CD4-positive, alpha-beta T cell treated with Interleukin-17A for 4 hours (primary cell): ENCODE measurements around the gene CARS2.
"Not testable (repeated sequence)": the region's sequence is repeated elsewhere in the genome, so short reads cannot be mapped to it uniquely, and the experiment has no call there.

Experiments
- DNase-seq: peaks from one replicate; pipeline ENCODE4 v3.0.0-alpha.2; 2020; ENCODE audit warnings: mixed read lengths

Gene CARS2

DNA sequence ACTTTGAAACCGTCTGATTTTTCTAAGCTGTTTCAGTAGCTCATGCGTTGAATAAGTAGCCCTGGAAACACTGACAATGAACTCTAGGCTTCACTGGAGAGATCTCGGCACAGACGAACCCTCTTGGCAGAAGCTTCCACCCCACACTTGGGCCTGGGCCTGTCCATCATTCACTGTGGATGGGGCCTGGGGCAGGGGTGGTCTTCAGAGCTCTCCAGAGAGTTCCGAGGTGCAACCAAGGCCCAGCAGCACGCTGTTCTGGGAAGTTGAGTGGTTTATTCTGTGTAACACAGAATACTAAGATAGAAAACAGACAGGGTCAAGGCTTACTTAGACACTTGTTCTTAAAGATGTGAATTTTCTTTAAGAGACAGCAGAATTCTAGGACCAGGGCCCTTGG lies 68.6 kb downstream of the CARS2 start:
- DNase-seq = no peak

DNA sequence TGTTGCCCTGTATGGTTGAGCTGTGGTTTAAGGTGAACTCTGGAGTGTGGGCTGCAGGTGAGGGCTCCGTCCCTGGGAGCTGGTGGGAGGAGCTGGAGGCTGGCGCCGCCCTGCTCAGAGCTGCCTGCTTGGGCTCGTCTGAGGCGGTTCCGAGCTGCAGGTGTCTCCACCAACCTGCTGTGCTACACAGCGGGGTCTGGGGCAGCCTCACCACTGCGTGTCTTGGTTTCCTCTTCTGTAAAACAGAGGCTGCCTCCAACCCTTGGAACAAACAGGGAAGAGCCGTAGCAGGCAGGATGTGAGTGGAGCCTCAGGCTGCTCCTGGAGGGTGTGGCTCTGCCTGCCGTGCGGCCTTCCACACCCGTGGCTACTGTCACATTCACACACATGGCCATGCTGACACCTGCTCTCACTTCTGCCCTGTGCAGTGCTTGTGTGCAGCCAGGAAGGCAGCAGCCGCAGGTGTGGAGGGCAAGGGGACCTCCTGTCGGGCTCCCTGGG lies 69.2 kb downstream of the CARS2 start:
- no peak for DNase-seq

DNA sequence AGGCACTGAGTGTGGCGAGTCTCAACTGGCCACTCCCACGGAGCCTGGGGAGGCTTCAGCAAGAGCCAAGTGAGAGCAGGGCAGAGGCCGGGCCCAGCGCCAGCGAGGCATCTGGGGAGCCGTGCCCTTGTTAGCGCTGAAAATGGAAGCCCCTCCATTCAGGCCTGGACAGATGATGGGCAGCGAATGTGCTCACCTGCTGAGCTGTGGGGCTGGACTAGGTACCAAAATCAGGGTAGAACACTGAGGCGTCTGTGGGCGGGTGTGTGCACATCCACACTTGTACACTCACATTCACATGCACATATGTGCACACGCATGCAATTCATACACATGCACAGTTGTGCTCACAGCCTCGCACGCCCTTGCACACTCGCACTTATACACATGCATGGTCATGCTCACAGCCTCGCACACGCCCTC lies 69.9 kb downstream of the CARS2 start:
- DNase-seq = no peak

GRCh38 chr13:110635405-110636002 lies 70.4 kb downstream of the CARS2 start:
- DNase-seq = no peak

- DNase-seq = no peak
Measured at GRCh38 chr13:110634558-110634957, 71.4 kb downstream of the CARS2 start.

- DNase-seq = no peak
Measured at GRCh38 chr13:110633776-110634175, 72.1 kb downstream of the CARS2 start.

DNA sequence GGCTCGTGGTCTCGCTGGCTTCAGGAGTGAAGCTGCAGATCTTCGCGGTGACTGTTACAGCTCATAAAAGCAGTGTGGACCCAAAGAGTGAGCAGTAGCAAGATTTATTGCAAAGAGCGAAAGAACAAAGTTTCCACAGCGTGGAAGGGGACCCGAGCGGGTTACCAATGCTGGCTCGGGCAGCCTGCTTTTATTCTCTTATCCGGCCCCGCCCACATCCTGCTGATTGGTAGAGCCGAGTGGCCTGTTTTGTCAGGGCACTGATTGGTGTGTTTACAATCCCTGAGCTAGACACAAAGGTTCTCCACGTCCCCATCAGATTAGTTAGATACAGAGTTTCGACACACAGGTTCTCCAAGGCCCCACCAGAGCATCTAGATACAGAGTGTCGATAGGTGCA lies 73.7 kb downstream of the CARS2 start:
- not testable (repeated sequence) for DNase-seq

DNA sequence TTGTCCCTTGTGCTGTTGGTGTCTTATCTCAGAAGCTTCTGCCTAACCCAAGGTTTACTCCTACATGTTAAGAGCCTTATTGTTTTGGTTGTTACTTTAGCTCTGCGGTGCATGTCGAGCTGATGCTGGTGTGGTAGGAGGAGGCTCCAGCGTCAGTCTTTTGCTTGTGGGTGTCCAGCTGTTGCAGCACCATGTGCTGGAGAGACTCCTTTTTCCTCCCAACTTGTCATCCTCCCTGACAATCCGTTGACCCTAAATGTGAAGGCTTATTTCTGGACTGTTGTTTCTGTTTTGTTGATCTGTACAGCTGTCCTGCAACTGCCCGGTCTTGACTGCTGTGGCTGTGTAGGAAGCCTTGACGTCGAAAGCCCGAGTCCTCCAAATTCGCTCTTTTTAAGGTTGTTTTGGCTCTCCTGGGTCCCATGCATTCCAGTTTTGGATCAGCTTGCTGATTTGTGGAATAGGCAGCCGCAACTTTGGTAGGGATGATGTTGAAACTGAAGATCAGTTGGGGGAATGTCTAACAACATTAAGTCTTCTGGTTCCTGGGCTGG lies 75.3 kb downstream of the CARS2 start:
- DNase-seq = no peak

- DNase-seq = peak; percentile 21
Measured at GRCh38 chr13:110629735-110630134, 76.2 kb downstream of the CARS2 start.

DNA sequence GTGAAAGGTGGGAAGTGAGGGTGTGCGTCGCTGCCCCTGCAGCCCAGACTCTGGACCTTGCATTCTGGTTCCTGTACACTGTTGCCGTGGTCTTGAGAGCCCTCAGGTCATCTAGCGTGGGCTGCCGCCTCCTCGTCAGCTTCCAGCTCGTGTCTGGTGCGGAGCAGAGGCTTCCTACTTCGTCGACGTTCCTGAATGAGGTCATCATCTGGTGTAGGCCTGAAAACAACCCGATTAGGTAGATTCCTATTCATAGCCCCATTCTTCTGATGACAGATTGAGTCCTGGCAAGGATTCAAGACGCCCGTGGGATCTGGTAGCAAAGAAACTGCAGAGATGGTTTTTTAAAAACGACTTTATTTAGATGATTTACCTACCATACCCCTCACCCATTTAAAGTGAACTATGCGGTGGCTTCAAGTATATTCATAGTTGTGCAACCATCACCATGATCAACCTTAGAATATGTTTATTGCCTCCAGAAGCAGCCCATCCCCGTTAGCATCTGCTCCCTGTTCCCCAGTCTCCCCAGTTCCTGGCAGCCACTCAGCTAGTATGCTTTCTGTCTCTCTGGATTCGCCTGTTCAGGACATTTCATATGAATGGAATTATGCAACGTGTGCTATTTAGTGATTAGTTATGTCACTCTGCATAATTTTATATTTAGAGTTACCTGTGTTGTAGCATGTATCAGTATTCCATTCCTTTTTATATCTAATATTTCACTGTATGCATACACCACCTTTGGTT lies 76.8 kb downstream of the CARS2 start:
- DNase-seq = no peak

DNA sequence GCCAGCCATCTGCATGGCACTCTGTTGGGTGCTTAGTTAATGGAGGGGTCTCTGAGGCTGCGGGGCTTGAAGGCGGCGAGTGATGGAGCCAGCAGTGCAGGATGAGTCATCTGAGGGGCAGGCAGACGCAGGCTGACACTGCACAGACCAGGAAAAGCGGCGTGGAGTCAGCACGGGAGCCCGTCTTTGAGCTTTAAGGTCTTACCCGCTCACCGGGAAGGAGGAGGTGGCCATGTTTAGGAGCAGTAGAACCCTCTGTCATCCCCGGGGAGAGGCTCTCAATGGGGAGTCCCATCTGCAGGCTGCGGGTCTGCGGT lies 77.5 kb downstream of the CARS2 start:
- no peak for DNase-seq

GRCh38 chr13:110627761-110628476 lies 78.0 kb downstream of the CARS2 start:
- no peak for DNase-seq

DNA sequence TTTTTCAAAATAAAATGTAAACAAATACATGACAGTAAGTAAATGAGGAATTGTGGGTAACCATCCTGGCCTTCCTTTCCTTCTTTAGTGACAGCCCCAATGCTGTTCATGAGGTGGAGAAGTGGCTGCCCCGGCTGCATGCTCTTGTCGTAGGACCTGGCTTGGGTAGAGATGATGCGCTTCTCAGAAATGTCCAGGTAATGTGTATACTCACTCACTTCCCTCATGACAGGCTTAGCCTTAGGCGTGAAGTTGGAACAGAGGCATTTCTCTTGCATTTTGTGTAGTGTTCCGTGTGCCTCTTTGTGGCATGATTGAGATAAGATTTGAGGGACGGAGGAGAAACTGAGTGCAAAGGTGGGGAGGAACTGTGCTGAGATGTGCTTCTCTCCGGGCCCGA lies 78.6 kb downstream of the CARS2 start:
- DNase-seq = no peak

DNA sequence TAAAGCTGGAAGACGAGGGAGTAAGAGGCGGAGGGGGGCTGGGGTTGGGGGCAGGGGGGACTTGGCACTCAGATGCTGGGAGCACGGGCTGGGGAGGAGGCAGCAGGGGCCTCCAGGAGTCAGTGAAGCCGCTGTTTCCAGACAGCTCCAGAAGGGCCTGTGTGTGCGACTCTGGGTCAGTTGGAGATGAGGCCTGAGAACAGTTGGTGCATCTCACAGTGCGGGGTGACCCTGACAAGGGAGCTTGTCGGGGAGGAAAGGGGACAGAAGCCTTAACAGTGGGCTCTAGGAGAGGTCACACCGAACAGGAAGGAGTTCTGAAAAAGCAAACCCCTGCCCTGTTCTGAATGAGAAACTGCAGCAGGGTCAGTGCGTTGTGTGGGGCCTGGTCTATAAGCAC lies 79.4 kb downstream of the CARS2 start:
- no peak for DNase-seq

GRCh38 chr13:110625771-110626321 lies 80.1 kb downstream of the CARS2 start:
- DNase-seq = no peak

DNA sequence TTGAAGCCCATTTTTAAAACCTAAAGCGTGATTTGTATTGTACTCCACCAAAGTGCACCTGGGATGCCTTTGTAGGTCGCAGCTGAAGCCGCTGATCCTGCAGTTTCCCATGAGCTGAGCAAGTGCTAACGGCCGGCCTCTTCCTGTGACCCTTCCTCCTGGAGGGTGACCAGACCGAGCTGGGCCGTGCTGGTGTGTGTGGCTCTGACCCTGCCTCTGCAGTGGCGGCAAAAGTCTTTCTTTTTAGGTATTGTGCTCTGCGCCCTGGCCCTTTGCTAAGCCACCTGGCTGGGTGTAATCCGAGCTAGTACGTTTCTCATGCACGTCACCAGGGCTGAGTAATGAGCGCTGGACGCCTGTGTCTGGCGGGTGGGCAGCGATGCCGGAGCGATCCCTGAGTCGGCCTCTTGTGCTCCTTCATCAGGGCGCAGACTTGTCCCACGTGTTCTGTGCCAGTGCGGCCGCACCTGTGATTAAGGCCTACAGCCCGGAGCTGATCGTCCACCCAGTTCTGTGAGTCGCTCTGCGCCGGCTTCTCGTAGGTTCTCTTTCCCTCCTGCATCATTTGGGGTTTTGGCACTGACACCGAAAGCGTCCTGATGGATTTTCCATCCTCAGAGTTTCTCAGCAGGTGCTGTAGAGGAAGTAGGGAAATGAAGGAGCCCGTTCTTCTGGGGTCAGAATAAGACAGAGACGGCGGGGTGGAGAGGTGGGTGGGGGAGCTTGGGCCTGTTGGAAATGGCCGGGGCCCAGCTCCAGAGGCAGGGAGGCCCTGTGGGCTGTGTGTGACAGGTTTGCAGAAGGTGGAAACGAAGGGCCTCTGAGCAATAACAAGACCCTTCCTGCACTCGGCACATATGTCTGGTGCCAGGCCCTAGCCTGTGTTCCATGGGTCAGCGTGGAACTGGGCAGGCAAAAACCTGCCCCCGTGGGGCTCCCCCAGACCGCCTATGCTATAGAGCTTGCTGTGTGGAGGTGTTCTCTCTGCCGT lies 80.9 kb downstream of the CARS2 start:
- DNase-seq = no peak

DNA sequence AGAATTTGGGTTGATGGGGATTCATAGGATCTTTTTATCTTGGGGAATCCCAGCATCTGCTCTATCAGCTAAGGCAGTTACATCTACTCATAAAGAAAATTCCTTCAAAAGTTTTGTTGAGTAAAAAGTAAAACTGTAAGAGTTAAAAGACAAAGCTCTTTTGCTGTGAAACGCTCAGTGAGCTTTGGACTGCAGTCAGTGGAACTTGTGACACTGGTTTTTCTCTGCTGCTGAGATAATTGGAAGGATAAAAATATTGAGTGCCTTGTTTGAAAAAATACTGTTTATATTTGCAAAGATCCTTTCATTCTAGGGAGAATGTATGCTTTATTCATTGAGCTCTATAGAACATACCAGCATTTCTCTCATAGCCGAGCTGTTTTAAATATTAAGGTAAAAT lies 85.3 kb downstream of the CARS2 start:
- DNase-seq = no peak

- no peak for DNase-seq
Measured at GRCh38 chr13:110618780-110619179, 87.1 kb downstream of the CARS2 start.

DNA sequence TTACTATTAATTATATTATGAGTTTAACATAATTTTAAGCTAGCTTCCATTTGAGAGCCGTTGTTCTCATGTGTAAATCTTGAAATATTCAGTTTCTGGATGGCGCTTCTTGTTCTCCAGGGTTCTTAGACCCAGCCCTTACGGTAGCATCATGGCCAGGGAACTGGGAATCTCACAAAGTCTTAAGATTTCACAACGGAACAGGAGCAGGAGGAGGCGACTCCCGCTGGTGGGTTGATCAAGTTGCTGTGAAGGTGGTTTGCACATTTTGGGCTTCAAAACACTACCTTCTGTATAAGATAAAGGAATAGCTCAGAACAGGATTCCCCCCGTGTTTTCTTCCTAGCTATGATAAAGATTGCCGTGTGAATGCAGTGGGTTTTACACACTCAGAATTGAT lies 87.7 kb downstream of the CARS2 start:
- DNase-seq = no peak

GRCh38 chr13:110617321-110618072 lies 88.4 kb downstream of the CARS2 start:
- DNase-seq = no peak
